Right renal cortex interstitium (tissue), 3 donors: Measurements from ENCODE around the gene FADD. TPM values are rescaled to one million over a fixed set of nuclear protein-coding genes. Genes with fewer than 3 reads are reported as not detected.

Experiments
- polyA plus RNA-seq, 3 donors: library from polyadenylated mRNA; unstranded; fragments of 120-200 nt; gene quantifications; one replicate each; pipeline ENCODE4 v1.2.1, GENCODE V29; 2013; ENCODE audit not compliant: insufficient read length in 3 of 3

The FADD gene
- polyA plus RNA-seq, 3 donors, result 16.3 to 18.3 (median 17.3) TPM

Other genes starting within 250 kb of the FADD start
- gene ANO1, start 125.0 kb upstream of the FADD start, polyA plus RNA-seq, result 10 to 100 TPM; 12.5 to 14.7 (median 12.7) TPM
- gene PPFIA1, start 67.4 kb downstream of the FADD start, polyA plus RNA-seq, result 10 to 100 TPM; 40.2 to 44.4 (median 42.1) TPM
- 100 to 1,000 TPM; 136 to 145 (median 140) TPM for gene CTTN, start 195.2 kb downstream of the FADD start, polyA plus RNA-seq